ENCODE data around the gene PPP1R9A.

- TF ChIP-seq POLR2A (IDR thresholded peaks at IDR 0.05; ENCODE audit: low read length) (no peak), GATA1 (IDR thresholded peaks at IDR 0.05; ENCODE audit: low read depth, low read length) (no peak)
These were observed 199.0 kb downstream of the PPP1R9A start for GRCh38 chr7:95106401-95106800.

All from erythroblast (primary cell).